Stomach (tissue), 9 donors: ENCODE data around the gene LIN28A. TPM values are rescaled to one million over a fixed set of nuclear protein-coding genes. Genes with fewer than 3 reads are reported as not detected.

Source experiments
- DNase-seq, 2 donors: peaks; one replicate each; pipeline versions ENCODE4 v3.0.0 to v3.0.0-alpha.2; 2013 to 2019
- H3K27ac ChIP-seq, 5 donors: fragments of 200-600 bp in 4 of 5; sonication (generic) in 4 of 5; one replicate each; pipeline ENCODE4 v1.5.1; 2013 to 2019; ENCODE audit warnings: mild to moderate bottlenecking in 1 of 5, moderate library complexity in 1 of 5
- H3K27me3 ChIP-seq, 3 donors: fragments of 200-600 bp; sonication (generic); one replicate each; pipeline ENCODE4 v1.5.1; 2017 to 2019; ENCODE audit warnings: mixed run types in 1 of 3
- H3K36me3 ChIP-seq, 4 donors: fragments of 200-600 bp; sonication (generic); 1 replicate in 3 of 4; 2 replicates in 1 of 4; pipeline ENCODE4 v1.5.1; 2016 to 2019
- H3K4me1 ChIP-seq, 4 donors: fragments of 200-600 bp; sonication (generic); one replicate each; pipeline ENCODE4 v1.5.1; 2016 to 2019
- H3K4me3 ChIP-seq, 4 donors: fragments of 200-600 bp; sonication (generic) in 3 of 4; one replicate each; pipeline ENCODE4 v1.5.1; 2016 to 2019; ENCODE audit warnings: mild to moderate bottlenecking in 1 of 4
- H3K9me3 ChIP-seq, 4 donors: fragments of 200-600 bp; sonication (generic); one replicate each; pipeline ENCODE4 v1.5.1; 2016 to 2019
- CTCF ChIP-seq, 7 experiments: fragments of 450-650 bp in 4 of 7; fragments of 200-600 bp in 3 of 7; sonication (generic) in 3 of 7; IDR thresholded peaks; one replicate each; pipeline ENCODE4 v1.5.1; 2016 to 2019; ENCODE audit warnings: antibody characterized with exemption in 7 of 7, control low read depth in 2 of 7, mild to moderate bottlenecking in 1 of 7
- EP300 ChIP-seq: sonication (generic); formaldehyde crosslinking; IDR thresholded peaks from one replicate; pipeline ENCODE4 v1.6.1; 2017; ENCODE audit warnings: antibody characterized with exemption
- POLR2A ChIP-seq, 4 donors: fragments of 450-650 bp; IDR thresholded peaks; one replicate each; pipeline ENCODE4 v1.6.1; 2016; ENCODE audit warnings: antibody characterized with exemption in 4 of 4, control low read depth in 2 of 4, mild to moderate bottlenecking in 1 of 4, moderate library complexity in 1 of 4
- POLR2AphosphoS5 ChIP-seq, 3 donors: sonication (generic); formaldehyde crosslinking; IDR thresholded peaks; one replicate each; pipeline ENCODE4 v1.6.1; 2016; ENCODE audit warnings: antibody characterized with exemption in 3 of 3
- WGBS, 5 donors: extraction: QIAGEN DNeasy Blood & Tissue Kit in 3 of 5; methylation state at CpG; one replicate each; pipeline versions ENCODE4 v1.1.5 to v1.1.7; 2013 to 2018; 5-methylcytosine and 5-hydroxymethylcytosine counted together
- intact Hi-C: fragments of 100-400 bp; cut with DNase I; formaldehyde crosslinking; loops from one replicate; pipeline ENCODE4 v1.15.1; 2023; ENCODE audit warnings: low total_unique reads
- polyA plus RNA-seq, 3 donors: library from polyadenylated mRNA; stranded (reverse); fragments of 200-250 nt; gene quantifications; one replicate each; pipeline ENCODE4 v1.2.3, GENCODE V29; 2013
- total RNA-seq, 5 donors: library from RNA; depleted of rRNA; stranded (reverse); fragments of >200 nt; gene quantifications; one replicate each; pipeline versions ENCODE4 v1.1.0 to v1.2.3, GENCODE V29; 2014 to 2016
- donor health status: healthy with polysubstance abuse.
- donor health status: Bipolar disorder and iron deficiency.
- donor health status: healthy.

The LIN28A gene
- total and polyA plus RNA-seq, 8 donors: not detected

- Histone ChIP-seq H3K4me1 (peaks cover 25 to 49% (median 43%) of the 10 kb centered on the region in 4 donors), H3K27ac (no peak overlapping the region), H3K9me3 (no peaks in the 10 kb centered on the region), H3K27me3 (no peaks in the 10 kb centered on the region), H3K4me3 (no peak overlapping the region), H3K36me3 (peaks cover 17 to 54% (median 52%) of the 10 kb centered on the region in 4 donors)
- DNase-seq: no peak
- TF ChIP-seq EP300: no peak
- TF ChIP-seq CTCF (IDR thresholded peaks at IDR 0.05): no peak
- no peak for TF ChIP-seq POLR2AphosphoS5 (IDR thresholded peaks at IDR 0.05)
- 94 to 97% (median 97%) methylated on average over 1 of the region's 1 CpG for WGBS, 5 donors
- intact Hi-C loops: no loop called here
Observed at GRCh38 chr1:26474818-26475217, 64.2 kb downstream of the LIN28A start.

GRCh38 chr1:26475989-26476388 is 65.4 kb downstream of the LIN28A start:
- Histone ChIP-seq H3K4me1 (peaks cover 23 to 39% (median 34%) of the 10 kb centered on the region in 4 donors), H3K36me3 (peaks cover 17 to 63% (median 58%) of the 10 kb centered on the region in 4 donors), H3K9me3 (no peaks in the 10 kb centered on the region), H3K27me3 (no peaks in the 10 kb centered on the region), H3K27ac (no peak overlapping the region), H3K4me3 (no peak overlapping the region)
- TF ChIP-seq POLR2A (IDR thresholded peaks at IDR 0.05) (no peak), EP300 (no peak)
- intact Hi-C loops: no loop called here
- 83 to 95% (median 84%) methylated on average over 3 of the region's 3 CpGs for WGBS, 5 donors
- DNase-seq: no peak

- WGBS, 5 donors: 81 to 90% (median 82%) methylated on average over 4 of the region's 4 CpGs
- Histone ChIP-seq H3K4me1 (peaks cover 14 to 29% (median 24%) of the 10 kb centered on the region in 4 donors), H3K9me3 (no peaks in the 10 kb centered on the region), H3K4me3 (no peak overlapping the region), H3K27ac (no peak overlapping the region), H3K36me3 (peaks cover 17 to 66% (median 60%) of the 10 kb centered on the region in 4 donors), H3K27me3 (no peaks in the 10 kb centered on the region)
- no peak for DNase-seq
- TF ChIP-seq POLR2AphosphoS5 (IDR thresholded peaks at IDR 0.05) (no peak), CTCF (IDR thresholded peaks at IDR 0.05) (no peak), EP300 (no peak)
- intact Hi-C loops: no loop called here
Observed at GRCh38 chr1:26476958-26477357, 66.3 kb downstream of the LIN28A start.

- H3K4me1 ChIP-seq: peaks cover 14 to 28% (median 22%) of the 10 kb centered on the region in 4 donors
- no peaks in the 10 kb centered on the region for H3K27me3 ChIP-seq
- TF ChIP-seq POLR2A (IDR thresholded peaks at IDR 0.05): no peak
- WGBS, 5 donors: 77 to 89% (median 84%) methylated on average over 8 of the region's 8 CpGs
- intact Hi-C loops: no loop called here
- no peaks in the 10 kb centered on the region for H3K9me3 ChIP-seq
- DNase-seq: no peak
- H3K36me3 ChIP-seq: peaks cover 17 to 66% (median 60%) of the 10 kb centered on the region in 4 donors
- H3K27ac ChIP-seq: no peak overlapping the region
- no peak overlapping the region for H3K4me3 ChIP-seq
Observed at GRCh38 chr1:26477446-26478152, 67.0 kb downstream of the LIN28A start.

- H3K4me3 ChIP-seq: no peak overlapping the region
- H3K27ac ChIP-seq: no peak overlapping the region
- WGBS, 5 donors: 78 to 87% (median 82%) methylated on average over 3 of the region's 3 CpGs
- TF ChIP-seq POLR2AphosphoS5 (IDR thresholded peaks at IDR 0.05) (no peak), CTCF (IDR thresholded peaks at IDR 0.05) (no peak), POLR2A (IDR thresholded peaks at IDR 0.05) (no peak), EP300 (no peak)
- H3K4me1 ChIP-seq: peaks cover 14 to 27% (median 21%) of the 10 kb centered on the region in 4 donors
- peaks cover 17 to 66% (median 60%) of the 10 kb centered on the region in 4 donors for H3K36me3 ChIP-seq
- no peaks in the 10 kb centered on the region for H3K9me3 ChIP-seq
- intact Hi-C loops: no loop called here
- H3K27me3 ChIP-seq: no peaks in the 10 kb centered on the region
- DNase-seq: no peak
Observed at GRCh38 chr1:26478159-26478558, 67.5 kb downstream of the LIN28A start.
